ENCODE data around the gene ZFP69B. TPM values are rescaled to one million over a fixed set of nuclear protein-coding genes. Genes with fewer than 3 reads are reported as not detected.
A peak's percentile ranks its signal among the peaks of the same experiment; 100 is the strongest.

Gene ZFP69B
- polyA plus RNA-seq, 2 of the 4 experiments (the other 2 are of a cell fraction): 1.9 to 3.0 TPM

- TF ChIP-seq REST (IDR thresholded peaks at IDR 0.05): 0 out of 2 replicates have a peak, but pooled peaks have one; percentile 28
- no peak for TF ChIP-seq BHLHE40 (IDR thresholded peaks at IDR 0.05; ENCODE audit: low read depth, low read length)
- no peak for TF ChIP-seq ZC3H11A (IDR thresholded peaks at IDR 0.05)
- TF ChIP-seq E2F6 (IDR thresholded peaks at IDR 0.05; ENCODE audit: borderline replicate concordance, low read depth): peak; percentile 95
- TF ChIP-seq RARB (CRISPR knock-in tag; IDR thresholded peaks at IDR 0.05): no peak
- TF ChIP-seq ZNF302 (CRISPR knock-in tag; IDR thresholded peaks at IDR 0.05): no peak
- TF ChIP-seq MAFK (IDR thresholded peaks at IDR 0.05; ENCODE audit: partially characterized antibody): no peak
- 0 out of 2 replicates have a peak, but pooled peaks have one; percentile 23 for TF ChIP-seq HOXB5 (CRISPR knock-in tag; IDR thresholded peaks at IDR 0.05)
Measured at GRCh38 chr1:40508375-40509341, 58.4 kb downstream of the ZFP69B start, which contains the start of gene EXO5 (continued).

Other genes starting within 250 kb of the ZFP69B start
- gene TMCO2, start 202.5 kb upstream of the ZFP69B start, polyA plus RNA-seq (2011; rRNA removed): not detected in 2 replicates
- gene TMCO2, start 202.5 kb upstream of the ZFP69B start, polyA plus RNA-seq (2017; fragmentation: RNase III; extraction: RNeasy Plus Mini Kit Qiagen cat#74134 plus additional on column Dnase treatment): not detected in 3 replicates
- 40.5 and 61.3 TPM in 2 replicates for gene ZMPSTE24, start 192.2 kb upstream of the ZFP69B start, polyA plus RNA-seq (2011; rRNA removed)
- gene ZMPSTE24, start 192.2 kb upstream of the ZFP69B start, polyA plus RNA-seq (2017; fragmentation: RNase III; extraction: RNeasy Plus Mini Kit Qiagen cat#74134 plus additional on column Dnase treatment): 41.0 to 44.3 TPM (median 41.9 TPM) in 3 replicates
- gene COL9A2, start 133.2 kb upstream of the ZFP69B start, polyA plus RNA-seq (2011; rRNA removed): 0.08 and 0.16 TPM in 2 replicates
- gene COL9A2, start 133.2 kb upstream of the ZFP69B start, polyA plus RNA-seq (2017; fragmentation: RNase III; extraction: RNeasy Plus Mini Kit Qiagen cat#74134 plus additional on column Dnase treatment): 0.12 to 0.32 TPM (median 0.12 TPM) in 3 replicates
- 7.7 and 8.3 TPM in 2 replicates for gene SMAP2, start 76.7 kb upstream of the ZFP69B start, polyA plus RNA-seq (2011; rRNA removed)
- gene SMAP2, start 76.7 kb upstream of the ZFP69B start, polyA plus RNA-seq (2017; fragmentation: RNase III; extraction: RNeasy Plus Mini Kit Qiagen cat#74134 plus additional on column Dnase treatment): 6.4 to 7.2 TPM (median 7.1 TPM) in 3 replicates
- not detected in 2 replicates for gene ZFP69, start 26.8 kb downstream of the ZFP69B start, polyA plus RNA-seq (2011; rRNA removed)
- not detected in 3 replicates for gene ZFP69, start 26.8 kb downstream of the ZFP69B start, polyA plus RNA-seq (2017; fragmentation: RNase III; extraction: RNeasy Plus Mini Kit Qiagen cat#74134 plus additional on column Dnase treatment)
- gene EXO5, start 58.3 kb downstream of the ZFP69B start, polyA plus RNA-seq (2011; rRNA removed): 4.6 and 5.7 TPM in 2 replicates
- gene EXO5, start 58.3 kb downstream of the ZFP69B start, polyA plus RNA-seq (2017; fragmentation: RNase III; extraction: RNeasy Plus Mini Kit Qiagen cat#74134 plus additional on column Dnase treatment): 6.4 to 7.0 TPM (median 6.7 TPM) in 3 replicates
- 2.8 and 4.0 TPM in 2 replicates for gene ZNF684, start 81.2 kb downstream of the ZFP69B start, polyA plus RNA-seq (2011; rRNA removed)
- gene ZNF684, start 81.2 kb downstream of the ZFP69B start, polyA plus RNA-seq (2017; fragmentation: RNase III; extraction: RNeasy Plus Mini Kit Qiagen cat#74134 plus additional on column Dnase treatment): 2.4 to 3.0 TPM (median 2.5 TPM) in 3 replicates
- 1.9 and 2.4 TPM in 2 replicates for gene RIMS3, start 215.2 kb downstream of the ZFP69B start, polyA plus RNA-seq (2011; rRNA removed)
- 1.3 to 1.6 TPM (median 1.5 TPM) in 3 replicates for gene RIMS3, start 215.2 kb downstream of the ZFP69B start, polyA plus RNA-seq (2017; fragmentation: RNase III; extraction: RNeasy Plus Mini Kit Qiagen cat#74134 plus additional on column Dnase treatment)
- gene NFYC, start 241.2 kb downstream of the ZFP69B start, polyA plus RNA-seq (2011; rRNA removed): 37.8 and 43.4 TPM in 2 replicates
- 35.0 to 35.2 TPM (median 35.1 TPM) in 3 replicates for gene NFYC, start 241.2 kb downstream of the ZFP69B start, polyA plus RNA-seq (2017; fragmentation: RNase III; extraction: RNeasy Plus Mini Kit Qiagen cat#74134 plus additional on column Dnase treatment)

Measured in A549 (cell line).